ENCODE measurements around the gene TLCD3B.

Gene TLCD3B

GRCh38 chr16:29975134-29975538 lies 55.9 kb downstream of the TLCD3B start:
- DNase-seq (ENCODE audit: low read depth), result no peak

More at GRCh38 chr16:29975134-29975538, 55.9 kb downstream of the TLCD3B start:
- H3K4me3 ChIP-seq (ENCODE audit: low read depth, low read length), result peak overlapping the region; percentile 97
- TF ChIP-seq, protein P1, sequence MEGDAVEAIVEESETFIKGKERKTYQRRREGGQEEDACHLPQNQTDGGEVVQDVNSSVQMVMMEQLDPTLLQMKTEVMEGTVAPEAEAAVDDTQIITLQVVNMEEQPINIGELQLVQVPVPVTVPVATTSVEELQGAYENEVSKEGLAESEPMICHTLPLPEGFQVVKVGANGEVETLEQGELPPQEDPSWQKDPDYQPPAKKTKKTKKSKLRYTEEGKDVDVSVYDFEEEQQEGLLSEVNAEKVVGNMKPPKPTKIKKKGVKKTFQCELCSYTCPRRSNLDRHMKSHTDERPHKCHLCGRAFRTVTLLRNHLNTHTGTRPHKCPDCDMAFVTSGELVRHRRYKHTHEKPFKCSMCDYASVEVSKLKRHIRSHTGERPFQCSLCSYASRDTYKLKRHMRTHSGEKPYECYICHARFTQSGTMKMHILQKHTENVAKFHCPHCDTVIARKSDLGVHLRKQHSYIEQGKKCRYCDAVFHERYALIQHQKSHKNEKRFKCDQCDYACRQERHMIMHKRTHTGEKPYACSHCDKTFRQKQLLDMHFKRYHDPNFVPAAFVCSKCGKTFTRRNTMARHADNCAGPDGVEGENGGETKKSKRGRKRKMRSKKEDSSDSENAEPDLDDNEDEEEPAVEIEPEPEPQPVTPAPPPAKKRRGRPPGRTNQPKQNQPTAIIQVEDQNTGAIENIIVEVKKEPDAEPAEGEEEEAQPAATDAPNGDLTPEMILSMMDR (IDR thresholded peaks at IDR 0.05; ENCODE audit: low read depth, low read length, missing control alignments), result no peak

All from GM12864 (cell line).